ENCODE results near the gene RHD.
"Not testable (repeated sequence)": the region's sequence is repeated elsewhere in the genome, so short reads cannot be mapped to it uniquely, and the experiment has no call there.

DNA sequence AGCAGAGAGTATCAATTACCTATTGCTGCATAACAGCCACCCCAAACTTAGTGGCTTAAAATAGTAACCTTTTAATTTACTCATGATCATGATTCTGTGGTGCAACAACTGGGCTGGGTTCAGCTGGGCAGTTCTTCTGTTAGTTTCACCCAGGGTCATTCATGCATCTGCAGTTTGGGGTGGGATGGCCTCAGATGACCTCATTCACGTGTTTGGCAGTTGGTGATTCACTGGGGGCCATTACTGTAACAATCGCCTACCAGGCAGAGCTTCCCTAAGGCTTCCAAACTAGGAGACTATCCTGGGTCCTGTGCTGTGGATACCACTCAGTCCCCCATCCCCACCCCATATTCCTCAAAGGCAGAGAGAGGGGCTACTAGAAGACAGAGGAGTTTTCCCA, 6.0 kb downstream of the RHD start:
- TF ChIP-seq POLR2A (IDR thresholded peaks at IDR 0.05): not testable (repeated sequence)
- TF ChIP-seq, protein P1, sequence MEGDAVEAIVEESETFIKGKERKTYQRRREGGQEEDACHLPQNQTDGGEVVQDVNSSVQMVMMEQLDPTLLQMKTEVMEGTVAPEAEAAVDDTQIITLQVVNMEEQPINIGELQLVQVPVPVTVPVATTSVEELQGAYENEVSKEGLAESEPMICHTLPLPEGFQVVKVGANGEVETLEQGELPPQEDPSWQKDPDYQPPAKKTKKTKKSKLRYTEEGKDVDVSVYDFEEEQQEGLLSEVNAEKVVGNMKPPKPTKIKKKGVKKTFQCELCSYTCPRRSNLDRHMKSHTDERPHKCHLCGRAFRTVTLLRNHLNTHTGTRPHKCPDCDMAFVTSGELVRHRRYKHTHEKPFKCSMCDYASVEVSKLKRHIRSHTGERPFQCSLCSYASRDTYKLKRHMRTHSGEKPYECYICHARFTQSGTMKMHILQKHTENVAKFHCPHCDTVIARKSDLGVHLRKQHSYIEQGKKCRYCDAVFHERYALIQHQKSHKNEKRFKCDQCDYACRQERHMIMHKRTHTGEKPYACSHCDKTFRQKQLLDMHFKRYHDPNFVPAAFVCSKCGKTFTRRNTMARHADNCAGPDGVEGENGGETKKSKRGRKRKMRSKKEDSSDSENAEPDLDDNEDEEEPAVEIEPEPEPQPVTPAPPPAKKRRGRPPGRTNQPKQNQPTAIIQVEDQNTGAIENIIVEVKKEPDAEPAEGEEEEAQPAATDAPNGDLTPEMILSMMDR (IDR thresholded peaks at IDR 0.05): not testable (repeated sequence)
